Astrocyte of the cerebellum (primary cell): ENCODE results near the gene SFXN4.
A peak's percentile ranks its signal among the peaks of the same experiment; 100 is the strongest.
"Not testable (repeated sequence)": the region's sequence is repeated elsewhere in the genome, so short reads cannot be mapped to it uniquely, and the experiment has no call there.

Source experiments
- DNase-seq: peaks from one replicate; pipeline ENCODE4 v3.0.0-alpha.2; 2011; ENCODE audit warnings: low read depth
- H3K4me3 ChIP-seq: 2 replicates; pipeline ENCODE4 v1.5.1; 2011; ENCODE audit warnings: mild to moderate bottlenecking, low read depth, low read length, moderate library complexity
- CTCF ChIP-seq: IDR thresholded peaks from 2 replicates; pipeline ENCODE4 v1.5.1; 2012; ENCODE audit warnings: low read length, low read depth, moderate library complexity, mild to moderate bottlenecking; ENCODE audit errors: missing control alignments
- in situ Hi-C: cut with HindIII; loops from 2 replicates; pipeline ENCODE4 v1.10.0; 2017; ENCODE audit warnings: low sequenced_read_pairs

The SFXN4 gene

GRCh38 chr10:119149157-119149556 is 16.4 kb downstream of the SFXN4 start:
- in situ Hi-C loops, result no loop called here
- no peak for TF ChIP-seq CTCF
- H3K4me3 ChIP-seq, result no peak overlapping the region
- no peak for DNase-seq

- no peak overlapping the region for H3K4me3 ChIP-seq
- no peak for DNase-seq
- in situ Hi-C loops, result no loop called here
- TF ChIP-seq CTCF, result no peak
These were observed 21.9 kb downstream of the SFXN4 start for GRCh38 chr10:119143657-119144056.

GRCh38 chr10:119140603-119141245 is 24.8 kb downstream of the SFXN4 start:
- no peak for TF ChIP-seq CTCF
- no peak for DNase-seq
- in situ Hi-C loops, result no loop called here
- no peak overlapping the region for H3K4me3 ChIP-seq

- TF ChIP-seq CTCF, result peak; percentile 65
- in situ Hi-C loops, result no loop called here
- no peak overlapping the region for H3K4me3 ChIP-seq
- no peak for DNase-seq
These were observed 25.9 kb downstream of the SFXN4 start for GRCh38 chr10:119139464-119140067.

- no peak for DNase-seq
- no peak overlapping the region for H3K4me3 ChIP-seq
- TF ChIP-seq CTCF, result no peak
- in situ Hi-C loops, result no loop called here
These were observed 26.9 kb downstream of the SFXN4 start for GRCh38 chr10:119138346-119139306.

GRCh38 chr10:119137878-119138277 is 27.6 kb downstream of the SFXN4 start:
- H3K4me3 ChIP-seq, in situ Hi-C loops, DNase-seq: not testable (repeated sequence)
- TF ChIP-seq CTCF, result peak; percentile 5
